Measurements from ENCODE around the gene RARRES2.
"Not testable (repeated sequence)": the region's sequence is repeated elsewhere in the genome, so short reads cannot be mapped to it uniquely, and the experiment has no call there.

RARRES2 gene

DNA sequence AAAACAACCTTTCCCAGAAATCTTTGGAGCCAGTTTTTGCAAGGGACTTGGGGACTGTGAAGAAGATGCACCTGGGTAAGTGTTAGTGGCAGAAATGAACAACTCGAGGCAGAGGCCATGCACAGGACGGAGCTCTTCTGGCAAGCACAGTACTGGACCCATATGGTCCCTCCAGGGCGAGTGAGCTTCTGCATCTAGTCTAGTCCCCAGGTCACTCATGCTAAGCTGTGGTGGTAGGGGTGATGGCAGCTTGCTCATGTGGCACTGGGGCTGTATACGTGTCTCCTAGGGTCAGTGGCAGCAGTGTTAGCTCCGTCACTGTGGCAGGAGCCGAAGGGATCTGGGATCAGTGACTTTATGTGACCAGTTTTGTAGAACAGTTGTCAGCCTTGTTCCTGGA is 27.6 kb downstream of the RARRES2 start:
- no peak for DNase-seq

DNA sequence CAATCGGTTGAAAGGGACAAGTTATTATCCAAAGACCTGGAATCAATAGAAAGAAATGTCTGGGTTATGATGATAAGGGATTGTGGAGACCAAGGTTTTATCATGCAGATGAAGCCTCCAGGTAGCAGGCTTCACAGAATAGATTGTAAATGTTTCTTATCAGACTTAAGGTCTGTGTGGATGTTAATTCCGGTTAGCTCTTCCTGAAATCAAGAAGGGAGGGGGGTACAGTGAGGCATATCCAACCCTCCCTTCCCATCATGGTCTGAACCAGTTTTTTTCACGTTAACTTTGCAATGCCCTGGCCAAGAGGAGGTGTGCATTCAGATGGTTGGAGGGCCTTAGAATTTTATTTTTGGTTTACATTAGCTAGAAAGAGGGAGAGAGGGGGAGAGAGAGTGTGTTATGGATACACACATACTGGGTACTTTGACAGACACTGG is 28.0 kb downstream of the RARRES2 start:
- DNase-seq = peak; percentile 50

DNA sequence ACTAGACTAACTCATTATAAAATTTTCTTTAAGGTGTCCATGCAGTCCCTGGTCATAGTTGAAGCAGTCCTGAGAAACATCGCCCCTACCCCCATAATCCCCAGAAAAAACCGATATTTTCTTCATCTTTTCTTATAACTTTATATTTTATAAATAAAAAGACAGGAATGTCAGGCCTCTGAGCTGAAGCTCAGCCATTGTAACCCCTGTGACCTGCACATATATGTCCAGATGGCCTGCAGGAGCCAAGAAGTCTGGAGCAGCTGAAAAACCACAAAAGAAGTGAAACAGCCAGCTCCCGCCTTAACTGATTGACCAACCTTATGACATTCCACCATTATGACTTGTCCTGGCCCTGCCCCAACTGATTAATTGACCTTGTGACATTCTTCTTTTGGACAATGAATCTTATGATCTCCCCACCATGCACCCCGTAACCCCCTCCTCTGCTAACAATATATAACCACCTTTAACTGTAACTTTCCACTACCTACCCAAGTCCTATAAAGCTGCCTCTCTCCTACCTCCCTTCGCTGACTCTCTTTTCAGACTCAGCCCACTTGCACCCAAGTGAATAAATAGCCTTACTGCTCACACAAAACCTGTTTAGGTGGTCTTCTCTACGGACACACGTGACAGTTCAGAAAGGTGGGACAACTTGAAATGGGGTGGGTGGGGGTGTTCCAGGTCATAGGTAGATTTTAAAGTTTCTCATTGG is 28.6 kb downstream of the RARRES2 start:
- peak; percentile 33 for DNase-seq

DNA sequence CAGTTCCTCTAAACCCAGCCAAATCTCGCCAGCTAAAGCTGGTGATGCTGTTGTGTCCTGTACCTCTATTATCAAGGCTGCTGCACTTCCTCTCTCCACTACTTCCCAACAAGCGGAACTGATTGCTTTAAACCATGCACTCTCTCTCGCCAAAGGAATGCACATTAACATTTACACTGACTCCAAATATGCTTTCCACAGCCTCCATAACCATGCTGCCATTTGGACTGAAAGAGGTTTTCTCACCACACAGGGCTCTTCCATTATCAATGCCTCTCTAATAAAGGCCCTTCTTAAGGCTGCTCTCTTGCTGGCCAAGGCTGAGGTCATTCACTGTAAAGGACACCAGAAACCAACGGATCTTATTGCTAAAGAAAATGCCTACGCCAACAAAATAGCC is 29.7 kb downstream of the RARRES2 start:
- no peak for DNase-seq

DNA sequence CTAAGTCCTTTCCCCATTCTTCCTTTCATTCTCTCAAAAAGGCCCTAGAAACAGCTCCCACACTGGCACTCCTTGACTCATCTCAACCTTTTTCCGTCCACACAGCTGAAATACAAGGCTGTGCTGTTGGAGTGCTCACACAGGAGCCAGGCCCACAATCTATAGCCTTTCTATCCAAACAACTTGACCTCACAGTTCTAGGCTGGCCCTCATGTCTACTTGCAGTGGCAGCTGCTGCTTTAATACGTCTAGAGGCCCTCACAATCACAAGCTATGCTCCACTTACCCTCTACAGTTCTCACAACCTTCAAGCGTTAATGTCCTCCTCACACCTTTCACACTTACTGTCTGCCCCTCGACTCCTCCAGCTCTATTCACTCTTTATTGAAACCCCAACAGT is 30.3 kb downstream of the RARRES2 start:
- DNase-seq = no peak

DNA sequence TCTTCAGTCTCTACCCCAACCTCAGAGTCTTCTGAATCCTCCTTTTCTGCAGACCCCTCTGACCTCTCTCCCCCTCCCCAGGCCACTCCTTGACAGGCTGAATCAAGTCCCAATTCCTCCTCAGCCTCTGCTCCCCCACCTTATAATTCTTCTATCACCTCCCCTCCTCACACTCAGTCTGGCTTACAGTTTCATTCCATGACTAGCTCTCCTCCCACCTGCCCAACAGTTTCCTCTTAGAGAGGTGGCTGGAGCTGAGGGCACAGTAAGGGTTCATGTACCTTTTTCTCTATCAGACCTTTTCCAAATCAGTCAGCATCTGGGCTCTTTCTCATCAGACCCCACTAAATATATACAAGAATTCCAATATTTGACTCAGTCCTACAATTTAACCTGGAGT is 32.9 kb downstream of the RARRES2 start:
- DNase-seq = no peak

DNA sequence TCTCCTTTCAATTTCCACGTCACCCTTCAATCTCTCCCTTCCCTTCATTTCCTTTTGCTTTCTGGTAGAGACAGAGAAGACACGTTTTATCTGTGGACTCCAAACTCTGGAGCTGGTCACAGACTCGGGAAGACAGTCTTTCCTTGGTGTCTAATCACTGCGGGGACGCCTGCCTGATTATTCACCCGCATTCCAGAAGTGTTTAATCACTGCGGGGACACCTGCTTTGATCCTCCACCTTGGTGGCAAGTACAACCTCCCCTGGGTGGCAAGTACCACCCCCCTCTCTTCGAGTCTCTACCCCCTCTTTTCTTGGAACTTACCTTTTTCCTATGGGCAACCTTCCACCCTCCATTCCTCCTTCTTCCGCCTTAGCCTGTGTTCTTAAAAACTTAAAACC is 33.5 kb downstream of the RARRES2 start:
- no peak for DNase-seq

DNA sequence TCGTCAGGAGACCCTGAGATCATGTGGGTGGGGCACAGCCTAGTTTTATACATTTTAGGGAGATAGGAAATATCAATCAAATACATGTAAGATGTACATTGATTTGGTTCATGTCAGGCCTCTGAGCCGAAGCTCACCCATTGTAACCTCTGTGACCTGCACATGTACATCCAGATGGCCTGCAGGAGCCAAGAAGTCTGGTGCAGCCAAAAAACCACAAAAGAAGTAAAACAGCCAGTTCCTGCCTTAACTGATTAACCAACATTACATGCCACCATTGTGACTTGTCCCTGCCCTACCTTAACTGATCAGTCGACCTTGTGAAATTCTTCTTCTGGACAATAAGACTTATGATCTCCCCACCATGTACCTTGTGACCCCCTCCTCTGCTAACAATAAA is 34.3 kb downstream of the RARRES2 start:
- peak; percentile 1 for DNase-seq

DNA sequence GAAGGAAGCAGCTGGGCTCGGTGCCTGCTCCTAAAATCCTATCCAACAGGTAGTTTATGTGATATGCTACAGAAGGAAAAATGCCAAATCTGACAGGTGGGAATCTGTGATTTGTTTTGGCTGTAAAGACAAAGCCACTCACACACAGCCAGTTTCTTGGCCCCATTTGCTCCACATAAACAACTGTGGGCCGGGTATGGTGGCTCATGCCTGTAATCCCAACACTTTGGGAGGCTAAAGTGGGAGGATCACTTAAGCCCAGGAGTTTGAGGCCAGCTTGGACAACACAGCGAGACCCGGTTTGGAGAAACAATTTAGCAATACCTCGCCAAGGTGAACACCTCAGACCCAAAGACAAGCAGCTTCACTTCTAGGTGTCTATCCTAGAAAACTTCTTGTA is 35.1 kb downstream of the RARRES2 start:
- not testable (repeated sequence) for DNase-seq

DNA sequence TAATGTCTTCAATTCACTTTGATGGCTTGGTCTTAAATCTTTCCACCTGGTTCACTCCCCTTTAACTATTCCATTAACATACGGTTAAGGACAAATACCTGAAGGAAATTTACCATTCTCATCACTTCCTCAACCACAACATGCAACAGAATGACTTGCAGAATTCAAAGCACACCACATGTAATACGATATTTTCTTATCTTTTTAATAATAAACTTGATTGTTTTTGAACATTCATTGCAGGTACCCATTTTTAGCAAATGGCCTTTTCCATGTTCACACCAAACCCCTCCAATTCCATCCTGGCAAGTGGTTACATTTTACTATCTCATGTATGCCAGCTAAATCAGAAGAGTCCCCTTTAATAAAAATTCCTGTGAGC is 35.5 kb downstream of the RARRES2 start:
- DNase-seq = not testable (repeated sequence)

DNA sequence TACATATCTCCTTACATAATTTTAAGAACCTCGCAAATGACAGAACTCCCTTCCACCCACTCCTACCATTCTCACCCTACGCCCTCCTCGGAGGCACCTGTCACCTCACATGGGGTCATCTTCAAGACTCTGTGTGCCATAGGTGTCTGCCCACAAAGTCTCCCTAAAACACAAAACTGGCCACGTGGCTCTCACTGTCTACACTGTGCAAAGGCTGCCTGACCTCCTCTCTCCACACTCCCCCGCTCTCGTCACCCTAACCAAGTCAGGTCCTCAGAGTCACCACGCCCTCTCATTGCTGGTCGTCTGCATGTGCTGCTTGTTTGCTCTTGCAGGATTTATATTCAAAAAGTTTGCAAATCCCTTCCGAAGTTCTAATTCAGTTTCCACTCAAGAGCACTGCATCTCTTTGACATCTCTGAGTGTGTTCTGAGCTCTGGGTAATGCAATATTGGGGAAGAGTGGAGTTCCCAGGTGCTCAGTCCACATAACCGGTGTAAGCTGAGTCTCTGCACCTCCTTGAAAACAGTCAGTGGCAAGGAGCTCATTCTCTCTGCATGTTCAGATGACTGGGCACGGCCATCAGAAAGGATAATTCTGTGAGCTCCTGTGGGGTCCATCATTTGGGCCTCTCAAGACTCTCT is 36.0 kb downstream of the RARRES2 start:
- DNase-seq = not testable (repeated sequence)

DNA sequence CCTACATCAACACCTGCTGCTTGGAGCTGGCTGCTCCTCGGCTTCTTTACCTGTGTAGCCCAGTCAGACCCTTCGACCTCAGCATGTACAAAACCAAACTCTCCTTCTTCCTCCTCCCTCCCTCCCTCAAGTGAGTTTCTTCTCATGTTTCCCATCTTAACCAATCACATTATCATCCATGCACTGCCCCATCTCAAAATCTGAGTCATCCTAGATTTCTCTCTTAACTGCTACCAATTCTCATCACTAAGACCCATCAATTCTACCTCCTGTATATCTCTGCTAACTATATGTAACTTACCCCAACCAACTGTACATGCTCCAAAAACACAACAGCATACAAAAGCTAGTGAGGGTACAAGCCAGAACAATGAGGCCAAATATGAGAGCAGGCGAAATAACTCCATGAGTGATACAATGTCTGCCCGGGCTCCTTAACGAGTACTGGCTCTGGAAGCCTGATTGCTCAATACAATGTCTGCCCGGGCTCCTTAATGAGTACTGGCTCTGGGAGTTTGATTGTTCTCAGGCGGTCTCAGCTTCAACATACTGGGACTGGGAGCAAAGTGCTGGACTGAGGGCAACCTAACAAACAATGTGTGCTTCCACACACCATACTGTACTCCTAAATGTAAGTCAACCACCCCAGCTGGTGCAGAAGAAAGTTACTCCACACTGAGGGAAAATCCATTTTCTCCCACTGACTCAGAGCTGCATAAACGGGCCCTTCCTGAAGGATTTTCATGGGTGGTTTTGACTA is 36.8 kb downstream of the RARRES2 start:
- DNase-seq = not testable (repeated sequence)

DNA sequence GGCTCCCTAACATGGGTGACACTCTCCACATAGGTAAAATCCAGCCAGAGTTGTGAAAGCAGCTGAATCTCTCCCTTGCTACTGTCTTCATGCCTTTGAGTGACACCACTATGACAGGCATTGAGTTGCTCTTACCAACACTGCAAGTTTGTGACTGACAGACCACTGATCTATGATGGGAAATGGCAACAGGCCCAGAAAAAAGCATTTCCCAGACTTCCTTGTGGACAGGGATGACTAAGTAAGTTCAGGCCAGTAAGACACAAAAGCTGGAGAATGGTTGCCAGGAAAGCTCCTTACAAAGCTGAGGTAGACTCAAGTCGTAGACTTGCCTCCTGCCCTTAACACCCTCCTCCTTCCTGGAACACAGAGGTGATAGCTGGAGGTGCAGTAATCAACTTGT is 38.5 kb downstream of the RARRES2 start:
- DNase-seq = not testable (repeated sequence)

DNA sequence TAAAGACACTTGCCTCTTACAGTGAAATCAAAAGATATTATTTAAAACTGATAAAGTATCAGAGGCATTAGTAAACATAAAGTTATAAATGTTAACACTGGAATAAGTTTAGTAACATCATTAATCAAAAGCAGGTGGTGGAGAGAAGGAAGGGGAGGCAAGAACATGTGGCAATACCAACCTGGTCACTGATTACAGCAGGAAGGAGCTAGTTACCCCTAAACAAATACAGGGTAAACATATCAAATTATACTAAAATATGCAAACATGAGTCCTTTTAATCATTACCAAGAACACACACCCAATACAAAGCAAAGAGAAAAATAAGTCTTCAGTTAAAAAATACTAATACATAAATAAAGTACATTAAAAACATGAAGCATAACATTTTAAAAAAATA is 43.5 kb downstream of the RARRES2 start:
- DNase-seq = not testable (repeated sequence)

DNA sequence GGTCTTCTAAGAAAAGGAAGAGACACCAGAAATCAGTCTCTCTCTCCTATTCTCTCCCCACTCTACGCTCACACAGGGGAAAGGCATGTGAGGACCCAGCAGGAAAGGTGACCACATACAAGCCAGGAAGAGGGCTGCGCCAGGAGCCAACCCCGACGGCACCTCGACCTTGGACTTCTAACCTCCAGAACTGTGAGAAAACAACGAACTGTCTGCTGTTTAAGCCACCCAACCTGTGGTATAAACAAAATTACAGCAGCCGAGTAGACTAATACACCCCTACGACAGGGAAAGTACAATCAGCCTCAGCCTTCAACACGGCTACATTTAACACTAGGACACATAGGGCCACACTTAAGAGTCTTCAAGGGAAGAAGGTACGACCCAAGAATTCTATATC is 44.6 kb downstream of the RARRES2 start:
- DNase-seq = not testable (repeated sequence)

DNA sequence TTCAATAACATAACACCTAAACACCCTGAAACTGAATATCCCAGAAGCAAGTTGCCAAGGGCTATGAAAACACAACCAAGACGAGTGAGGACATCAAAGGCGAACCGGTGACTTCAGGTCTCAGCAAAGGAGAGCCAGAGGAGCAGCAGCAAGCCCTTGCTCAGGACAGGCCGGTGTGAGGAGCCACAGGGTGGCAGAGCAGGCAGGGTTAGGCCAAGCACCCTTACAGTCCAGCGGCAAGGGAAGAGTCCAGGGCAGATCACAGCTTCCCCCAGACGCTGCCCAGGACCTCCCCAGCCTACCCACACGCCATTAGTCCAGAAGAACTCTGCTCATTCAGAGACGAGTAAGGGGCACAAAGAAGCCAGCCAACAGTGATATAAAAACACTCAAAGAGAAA is 45.8 kb downstream of the RARRES2 start:
- not testable (repeated sequence) for DNase-seq

DNA sequence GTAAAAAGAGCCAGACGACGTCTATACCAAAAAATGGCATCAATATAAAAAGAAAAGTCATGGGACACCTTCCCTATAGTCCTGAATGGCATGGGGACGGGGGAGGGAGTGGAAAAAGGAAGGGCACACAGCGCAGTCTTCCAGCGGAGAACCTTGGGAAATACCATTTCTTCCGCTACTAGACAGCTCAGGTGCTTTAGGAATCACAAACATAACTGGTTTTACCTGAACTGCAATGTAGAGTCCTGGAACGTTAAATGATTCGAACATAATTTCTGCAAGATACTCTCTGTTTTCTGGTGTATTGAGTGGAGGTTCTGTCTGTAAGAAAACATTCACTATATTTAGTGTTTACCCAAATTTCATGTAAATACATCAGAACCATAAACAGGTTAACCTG is 46.4 kb downstream of the RARRES2 start:
- not testable (repeated sequence) for DNase-seq

DNA sequence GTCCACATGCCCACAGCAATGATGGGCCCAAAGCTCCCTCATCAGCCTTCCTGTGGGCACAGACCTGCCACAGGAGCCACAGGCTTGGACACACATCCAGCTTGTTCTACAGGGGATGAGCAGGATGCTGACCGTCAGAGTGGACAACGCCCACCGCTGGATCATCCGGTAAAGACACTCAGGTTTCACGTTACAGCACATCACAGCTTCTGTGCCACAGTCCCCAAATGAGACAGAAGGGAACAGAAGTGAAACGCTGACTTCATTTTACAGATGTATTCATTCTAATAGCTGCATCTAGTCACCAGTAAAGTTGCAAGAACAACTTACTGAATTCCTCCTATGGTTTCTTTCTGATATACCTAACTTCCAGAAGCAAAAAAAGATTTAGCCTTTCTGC is 51.1 kb downstream of the RARRES2 start:
- not testable (repeated sequence) for DNase-seq

DNA sequence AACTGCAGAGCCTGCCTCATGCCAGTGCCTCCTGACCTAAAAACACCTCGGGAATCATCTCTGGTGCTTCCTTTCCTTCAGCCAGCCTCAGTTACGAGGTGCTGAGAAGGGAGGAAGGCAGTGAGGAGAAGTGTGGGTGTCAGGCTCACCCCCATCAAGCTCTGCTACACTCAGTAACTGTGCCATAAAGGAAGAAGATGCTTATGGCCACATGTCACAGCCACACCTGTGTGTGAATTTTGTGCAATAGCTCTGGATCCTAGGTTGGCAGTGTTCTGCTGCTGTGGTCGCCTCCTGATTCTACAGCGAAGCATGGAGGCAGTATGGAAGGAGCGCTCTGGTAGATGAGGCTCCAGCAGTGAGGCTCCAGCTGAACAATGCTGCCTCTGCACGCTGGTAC is 52.6 kb downstream of the RARRES2 start:
- not testable (repeated sequence) for DNase-seq
